ENCODE results near the gene SLC41A3.

SLC41A3 gene

GRCh38 chr3:126118591-126118990 is 34.7 kb upstream of the SLC41A3 start:
- H3K27ac ChIP-seq: no peak overlapping the region
- no peak for TF ChIP-seq CTCF (conservative IDR thresholded peaks at IDR 0.05)

GRCh38 chr3:126117786-126118185 is 33.9 kb upstream of the SLC41A3 start:
- TF ChIP-seq CTCF (conservative IDR thresholded peaks at IDR 0.05): no peak
- H3K27ac ChIP-seq: no peak overlapping the region

GRCh38 chr3:126117212-126117611 is 33.3 kb upstream of the SLC41A3 start:
- no peak overlapping the region for H3K27ac ChIP-seq
- no peak for TF ChIP-seq CTCF (conservative IDR thresholded peaks at IDR 0.05)

- no peak for TF ChIP-seq CTCF (conservative IDR thresholded peaks at IDR 0.05)
- no peak overlapping the region for H3K27ac ChIP-seq
Measured at GRCh38 chr3:126116526-126116925, 32.6 kb upstream of the SLC41A3 start.

GRCh38 chr3:126114443-126115386 is 30.8 kb upstream of the SLC41A3 start:
- TF ChIP-seq CTCF (conservative IDR thresholded peaks at IDR 0.05): no peak
- no peak overlapping the region for H3K27ac ChIP-seq

- TF ChIP-seq CTCF (conservative IDR thresholded peaks at IDR 0.05): peak; percentile 55
- H3K27ac ChIP-seq: no peak overlapping the region
Measured at GRCh38 chr3:126113733-126114442, 30.0 kb upstream of the SLC41A3 start.

- H3K27ac ChIP-seq: no peak overlapping the region
- TF ChIP-seq CTCF (conservative IDR thresholded peaks at IDR 0.05): no peak
Measured at GRCh38 chr3:126113238-126113555, 29.3 kb upstream of the SLC41A3 start.
